HL-60/S4 (cell line): ENCODE results near the gene SHISA7.

Source experiments
- in situ Hi-C: fragments of 300-500 bp; cut with MboI; formaldehyde crosslinking; loops from 2 replicates; pipeline ENCODE4 v1.14.3; 2022; ENCODE audit warnings: low sequenced_read_pairs

SHISA7 gene

DNA sequence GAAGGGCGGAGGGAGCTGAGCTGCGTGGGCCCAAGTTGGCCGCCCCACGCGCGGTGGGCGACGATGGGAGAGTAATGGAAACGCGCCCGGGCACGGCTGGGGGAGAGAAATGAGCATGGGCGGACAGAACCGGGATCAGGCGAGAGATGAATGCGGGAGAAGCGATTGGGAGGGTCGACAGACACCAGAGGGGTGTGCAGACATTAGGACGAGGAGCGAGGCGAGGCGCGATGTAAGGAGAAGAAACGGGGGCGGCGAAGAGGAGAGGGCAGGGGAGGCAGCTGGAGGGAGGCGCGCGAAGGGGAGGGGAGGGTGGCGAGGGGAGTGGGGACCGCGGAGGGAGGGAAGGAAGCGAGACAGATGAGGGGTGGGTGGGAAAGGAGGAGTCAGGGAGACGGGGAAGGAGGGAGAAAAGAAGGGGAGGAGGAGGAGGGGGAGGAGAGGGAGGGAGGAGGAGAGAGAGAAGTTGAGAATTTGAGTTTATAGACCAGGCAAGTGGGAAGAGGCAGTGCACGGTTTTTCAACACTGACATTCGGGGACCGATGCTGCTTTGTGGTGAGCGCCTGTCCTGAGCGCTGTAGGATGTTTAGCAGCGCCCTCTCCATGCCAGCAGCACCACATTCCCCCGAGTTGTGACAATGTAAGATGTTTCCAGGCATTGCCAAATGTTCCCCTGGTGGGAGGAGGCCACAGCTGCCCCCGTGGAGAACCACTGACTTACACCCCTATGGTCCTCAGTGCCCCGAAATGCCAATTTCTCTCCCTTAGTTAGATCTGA, at the start of gene SHISA7:
Gene SHISA7 (minus strand): TSS at position 256 of the 779 bp plus-strand sequence. CDS start 437 bp downstream, outside the sequence.
- in situ Hi-C loops, result no loop called here

DNA sequence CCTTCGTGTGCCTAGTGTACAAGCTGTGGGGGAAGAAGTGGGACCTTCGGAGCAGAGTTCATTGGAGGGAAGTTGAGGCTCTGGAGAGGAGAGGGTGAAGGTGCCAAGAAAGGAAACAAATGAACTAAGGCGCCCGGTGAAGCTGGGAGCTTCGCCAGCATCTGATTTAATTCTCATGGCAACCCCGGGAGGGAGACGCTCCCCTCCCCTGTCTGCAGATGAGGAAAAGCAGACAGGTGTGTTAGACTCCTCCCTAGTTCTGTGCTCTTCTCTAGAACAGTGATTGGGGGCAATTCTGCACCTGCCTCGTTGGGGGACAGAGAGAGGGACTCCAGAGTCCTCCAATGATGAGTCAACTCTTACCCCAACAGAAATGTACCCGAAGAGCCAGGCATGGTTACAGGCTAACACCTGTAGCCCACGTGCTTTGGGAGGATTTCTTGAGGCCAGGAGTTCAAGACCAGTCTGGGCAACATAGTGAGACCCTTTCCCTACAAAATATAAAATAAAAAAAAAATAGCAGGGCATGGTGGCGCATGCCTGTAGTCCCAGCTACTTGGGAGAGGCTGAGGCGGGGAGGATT, 49.4 kb upstream of the SHISA7 start:
- in situ Hi-C loops, result no loop called here

DNA sequence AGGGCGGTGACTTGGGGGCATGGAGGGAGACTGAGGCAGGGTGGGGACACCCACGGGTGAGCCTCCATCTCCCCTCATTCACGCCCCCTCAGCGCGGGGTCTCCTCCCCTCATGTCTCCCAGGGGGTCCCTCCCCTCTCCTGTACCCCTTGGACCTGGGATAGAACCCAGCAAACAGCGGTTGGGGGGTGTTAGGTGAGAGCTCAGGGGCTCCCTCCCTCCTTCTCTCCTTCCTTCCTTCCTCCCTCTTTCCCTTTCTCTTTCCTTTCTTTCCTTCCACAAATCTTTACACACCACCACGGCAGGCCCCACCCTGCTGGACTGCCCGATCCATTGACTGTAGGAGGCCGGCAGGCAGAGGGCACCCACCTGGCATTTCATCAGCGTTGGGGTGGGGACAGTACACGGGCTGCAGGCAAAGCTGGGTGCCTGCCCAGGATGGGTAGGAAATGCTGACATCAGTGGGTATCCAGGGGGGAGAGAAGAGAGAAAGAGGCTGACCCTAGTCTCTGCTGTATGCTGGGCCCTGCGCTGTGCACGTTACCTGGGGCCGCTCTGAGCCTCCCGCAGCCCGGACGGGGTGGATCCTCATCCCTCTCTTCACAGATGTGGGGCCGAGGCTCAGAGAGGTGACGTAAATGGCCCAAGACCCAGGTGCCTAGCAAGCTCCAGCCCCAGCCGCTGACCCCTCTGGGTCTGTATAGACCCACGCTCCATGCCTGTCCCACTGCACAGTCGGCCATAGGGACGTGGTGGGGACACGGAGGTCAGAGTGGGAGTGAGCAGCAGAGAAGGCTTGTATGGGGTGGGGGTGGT, 48.7 kb upstream of the SHISA7 start:
- in situ Hi-C loops, result no loop called here

DNA sequence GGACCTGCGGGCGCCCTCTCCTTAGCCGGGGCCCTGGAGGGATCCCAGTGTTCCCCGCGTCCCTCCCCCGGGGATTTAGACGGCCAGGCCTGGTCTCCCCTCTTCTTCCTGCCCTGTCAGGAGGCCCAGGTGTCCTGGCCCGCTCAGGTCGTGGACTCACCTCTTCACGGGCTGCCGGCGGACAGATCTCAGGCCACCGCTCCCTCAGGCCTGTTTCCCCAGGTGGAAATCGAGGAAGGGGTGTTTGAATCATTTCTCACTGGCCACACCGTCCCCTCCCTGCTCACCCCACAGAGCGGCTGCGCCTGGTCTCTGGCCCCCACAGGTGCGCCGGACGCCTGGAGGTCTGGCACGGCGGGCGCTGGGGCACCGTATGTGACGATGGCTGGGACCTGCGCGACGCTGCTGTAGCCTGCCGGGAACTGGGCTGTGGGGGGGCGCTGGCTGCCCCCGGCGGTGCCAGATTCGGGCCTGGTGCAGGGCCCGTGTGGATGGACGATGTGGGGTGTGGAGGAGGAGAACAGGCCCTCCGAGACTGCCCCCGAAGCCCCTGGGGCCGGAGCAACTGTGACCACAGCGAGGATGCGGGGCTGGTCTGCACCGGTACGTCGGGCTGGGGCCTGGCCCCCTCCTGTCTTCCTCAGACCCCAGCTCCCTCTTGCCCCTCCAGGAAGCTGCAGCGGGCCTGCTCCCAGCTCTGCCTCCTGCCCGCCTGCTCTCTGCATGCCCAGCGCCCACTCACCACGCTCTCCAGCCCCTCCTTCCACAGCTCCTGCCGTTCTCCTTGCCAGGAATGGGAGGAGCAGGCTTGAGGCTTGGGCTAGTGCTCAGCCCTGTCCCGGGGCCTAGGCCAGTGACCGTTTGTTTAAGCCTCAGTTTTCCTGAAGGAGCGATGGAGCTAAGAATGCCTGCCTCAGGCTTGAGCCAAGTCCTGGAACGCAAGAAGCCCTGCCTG, 47.7 kb upstream of the SHISA7 start:
- in situ Hi-C loops, result no loop called here

DNA sequence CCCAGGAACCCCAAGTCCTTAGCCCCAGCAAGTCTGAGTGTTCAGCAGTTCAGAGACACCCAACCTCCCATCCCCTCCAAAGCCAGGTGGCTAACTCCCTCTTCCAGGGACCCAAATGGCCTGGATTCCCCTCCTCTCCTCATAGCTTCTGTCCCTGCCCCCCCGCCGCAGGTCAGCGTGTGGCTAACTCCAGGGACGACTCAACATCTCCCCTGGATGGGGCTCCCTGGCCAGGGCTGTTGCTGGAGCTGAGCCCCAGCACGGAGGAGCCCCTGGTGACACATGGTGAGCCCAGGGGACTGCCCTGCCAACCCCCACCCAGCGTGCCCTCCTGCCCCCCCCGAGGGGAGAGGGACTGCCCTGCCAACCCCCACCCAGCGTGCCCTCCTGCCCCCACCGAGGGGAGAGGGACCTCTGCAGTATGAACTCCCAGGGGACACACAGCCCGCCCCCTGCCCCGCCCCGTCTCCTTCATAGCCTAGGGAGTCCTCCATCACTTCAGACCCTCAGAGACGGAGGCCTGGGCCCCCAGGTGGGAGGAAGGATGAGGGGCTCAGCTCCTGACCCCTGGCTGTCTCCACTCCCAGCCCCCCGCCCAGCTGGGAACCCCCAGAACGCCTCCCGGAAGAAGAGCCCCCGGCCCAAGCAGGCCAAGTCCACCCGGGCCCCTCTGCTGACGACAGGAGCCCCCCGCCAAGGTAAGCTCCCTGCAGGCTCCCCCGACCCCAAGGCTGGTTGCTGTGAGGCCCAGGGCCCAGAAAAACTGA, 46.8 kb upstream of the SHISA7 start:
- in situ Hi-C loops, result no loop called here

DNA sequence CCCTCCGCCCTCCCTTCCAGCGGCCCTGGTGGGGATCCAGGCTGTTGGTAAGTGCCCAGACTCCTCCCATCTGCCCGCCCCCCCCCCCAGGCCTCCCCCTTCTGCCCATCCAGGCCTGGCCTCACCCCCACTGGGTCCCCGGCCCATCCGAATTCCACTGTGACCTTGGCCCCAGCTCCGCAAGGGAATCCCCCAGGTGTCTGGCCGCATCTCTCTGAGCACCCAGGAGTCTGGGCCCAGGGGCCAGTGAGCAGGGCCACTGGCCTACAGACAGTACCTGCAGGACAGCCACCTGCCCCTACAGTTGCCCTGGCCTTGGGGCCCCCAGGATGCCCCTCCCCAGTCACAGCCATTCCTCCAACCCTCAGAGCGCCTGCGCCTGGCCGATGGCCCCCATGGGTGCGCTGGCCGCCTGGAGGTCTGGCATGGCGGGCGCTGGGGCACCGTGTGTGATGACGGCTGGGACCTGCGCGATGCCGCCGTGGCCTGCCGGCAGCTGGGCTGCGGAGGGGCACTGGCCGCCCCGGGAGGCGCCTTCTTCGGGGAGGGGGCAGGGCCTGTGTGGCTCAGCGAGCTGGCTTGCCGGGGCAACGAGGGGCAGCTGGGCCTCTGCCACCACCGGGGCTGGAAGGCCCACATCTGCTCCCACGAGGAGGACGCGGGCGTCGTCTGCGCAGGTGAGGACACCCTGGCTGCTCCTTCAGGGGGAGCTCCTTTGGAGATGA, 46.0 kb upstream of the SHISA7 start:
- in situ Hi-C loops, result no loop called here

DNA sequence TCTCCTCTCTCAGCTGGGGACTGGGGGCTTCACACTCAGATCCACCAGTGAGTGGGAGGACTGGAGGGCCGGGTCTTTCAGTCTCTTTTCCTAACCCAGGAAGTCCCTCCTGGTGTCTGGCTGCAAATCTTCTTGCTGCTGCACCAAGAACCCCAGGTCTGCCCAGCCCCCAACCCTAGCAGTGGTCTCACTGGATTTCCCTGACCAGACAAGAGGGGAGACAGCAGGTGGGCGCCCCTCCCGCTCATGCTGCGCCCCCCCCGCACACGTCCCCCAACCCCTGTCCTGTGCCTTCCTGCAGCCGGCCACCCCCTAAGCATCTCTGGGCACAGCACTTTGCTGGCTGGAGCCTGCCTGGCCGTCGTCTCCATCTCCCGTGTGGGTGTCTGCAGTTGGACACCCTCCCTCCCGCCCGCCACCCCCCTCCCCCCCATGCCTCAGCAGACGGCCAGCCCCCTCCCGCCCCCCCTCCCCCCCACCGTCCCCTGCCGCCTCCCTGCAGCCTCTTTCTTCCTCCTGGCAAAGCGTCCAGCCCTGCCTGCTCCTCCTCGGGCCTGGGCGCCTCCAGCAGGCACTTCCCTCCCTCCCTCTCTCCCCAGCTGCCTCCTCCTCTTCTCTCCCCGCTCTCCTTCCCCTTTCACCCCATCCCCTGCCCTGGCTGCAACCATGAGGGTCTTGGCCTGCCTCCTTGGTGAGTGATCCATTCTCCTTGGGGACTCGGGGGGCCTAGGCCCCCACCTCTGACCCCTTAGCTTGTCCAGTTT, 45.0 kb upstream of the SHISA7 start, which contains the start of gene SSC5D:
Gene SSC5D (plus strand): TSS at position 513 of the 764 bp plus-strand sequence. CDS start 154 bp downstream, at position 667.
- in situ Hi-C loops, result no loop called here

DNA sequence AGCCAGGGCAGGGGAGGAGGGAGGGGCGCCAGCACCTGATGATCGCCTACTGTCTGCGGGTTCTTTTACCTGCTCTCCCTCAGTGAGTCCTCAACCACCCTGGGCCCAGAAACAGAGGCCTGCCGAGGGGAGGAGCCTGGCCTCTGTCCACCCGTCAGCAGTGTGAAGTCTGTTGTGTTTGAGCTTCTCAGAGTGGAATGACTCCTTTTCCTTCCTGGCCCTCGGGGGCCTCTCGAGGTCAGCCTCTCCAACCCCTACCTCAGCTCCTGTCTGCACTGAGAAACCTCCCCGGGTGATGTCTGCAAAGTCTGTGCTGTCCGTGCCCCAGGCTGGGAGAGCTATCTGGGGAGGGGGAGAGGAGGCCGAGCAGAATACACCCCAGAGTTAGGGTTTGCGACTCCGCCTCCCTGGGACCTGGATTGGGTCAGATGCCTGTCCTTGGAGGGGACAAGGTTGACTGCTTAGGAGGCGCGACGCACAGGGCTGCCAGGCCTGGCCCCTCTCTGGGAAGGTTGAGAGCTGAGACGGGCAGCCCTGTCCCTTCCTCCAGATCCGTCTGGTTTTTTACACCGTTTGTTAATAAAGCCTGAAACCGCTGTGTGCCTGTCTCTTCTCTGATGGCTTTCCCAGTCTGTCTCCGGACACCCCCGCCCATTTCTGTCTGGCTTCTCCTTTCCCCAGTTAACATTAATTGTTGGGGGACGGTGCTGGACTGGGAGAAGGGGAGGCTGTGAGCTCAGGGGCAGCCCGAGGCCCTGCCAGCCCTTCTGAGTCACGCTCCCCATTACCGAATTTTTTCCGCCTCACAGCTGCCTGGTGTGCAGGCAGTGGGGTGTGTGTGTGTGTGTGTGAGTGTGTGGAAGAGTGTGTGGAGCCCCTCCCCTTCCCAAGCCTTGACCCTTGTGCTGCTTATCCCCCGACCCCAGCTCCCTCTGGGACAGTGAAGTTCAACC, 44.1 kb upstream of the SHISA7 start:
- in situ Hi-C loops, result no loop called here

DNA sequence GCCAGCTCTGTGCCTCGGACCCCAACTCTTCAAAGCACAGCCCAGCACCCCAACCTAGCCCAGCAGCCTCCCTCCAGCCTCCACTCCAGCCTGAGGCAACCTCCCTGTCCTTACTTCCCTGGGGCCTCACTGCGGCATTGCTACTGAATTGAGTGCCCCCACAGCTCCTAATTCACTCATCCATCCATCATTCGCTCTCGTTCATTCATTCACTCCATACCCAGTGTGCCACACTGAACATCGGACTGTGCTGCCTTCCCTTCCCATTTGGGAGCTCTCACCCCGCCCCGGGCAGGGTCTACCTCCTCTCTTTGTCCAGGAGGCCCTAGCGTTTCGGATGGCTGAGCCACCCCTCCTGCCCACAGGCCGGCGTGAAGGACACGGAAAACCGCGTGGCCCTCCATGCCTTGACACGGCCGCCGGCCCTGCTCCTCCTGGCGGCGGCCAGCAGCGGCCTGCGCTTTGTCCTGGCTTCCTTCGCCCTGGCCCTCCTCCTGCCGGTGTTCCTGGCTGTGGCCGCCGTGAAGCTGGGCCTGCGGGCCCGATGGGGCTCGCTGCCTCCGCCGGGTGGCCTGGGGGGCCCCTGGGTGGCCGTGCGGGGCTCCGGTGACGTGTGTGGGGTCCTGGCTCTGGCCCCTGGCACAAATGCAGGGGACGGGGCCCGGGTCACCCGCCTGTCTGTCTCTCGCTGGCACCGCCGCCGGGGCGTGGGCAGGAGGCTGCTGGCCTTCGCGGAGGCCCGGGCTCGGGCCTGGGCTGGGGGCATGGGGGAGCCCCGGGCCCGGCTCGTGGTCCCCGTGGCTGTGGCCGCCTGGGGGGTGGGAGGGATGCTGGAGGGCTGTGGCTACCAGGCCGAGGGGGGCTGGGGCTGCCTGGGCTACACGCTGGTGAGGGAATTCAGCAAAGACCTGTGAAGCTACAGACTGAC, 43.2 kb upstream of the SHISA7 start:
- in situ Hi-C loops, result no loop called here

DNA sequence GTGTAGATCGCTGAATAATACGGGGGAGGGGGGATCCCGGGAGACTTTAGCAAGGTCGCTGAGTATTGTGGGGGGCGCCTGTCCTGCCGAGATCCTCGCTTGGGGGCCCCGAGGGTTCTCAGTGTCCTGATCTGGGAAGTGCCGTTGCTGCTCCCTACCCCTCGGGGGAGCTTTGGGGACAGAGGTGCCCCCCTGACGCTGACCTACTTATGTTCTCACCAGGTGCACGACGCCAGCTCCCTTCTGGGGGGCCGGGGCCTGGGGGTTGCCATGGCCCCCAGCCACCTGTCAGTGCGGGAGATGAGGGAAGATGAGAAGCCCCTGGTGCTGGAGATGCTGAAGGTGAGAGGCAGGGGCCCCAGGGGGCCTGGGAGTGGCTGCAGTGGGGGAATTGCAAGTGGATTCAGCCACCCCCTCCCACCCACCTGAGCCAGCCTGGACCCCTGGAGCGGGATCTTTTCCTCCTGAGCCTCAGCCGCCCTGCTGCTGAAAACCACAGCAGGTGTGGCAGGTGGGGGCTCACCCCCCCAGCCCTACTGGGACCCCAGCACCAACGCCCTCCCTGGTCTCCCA, 42.4 kb upstream of the SHISA7 start:
- in situ Hi-C loops, result no loop called here

DNA sequence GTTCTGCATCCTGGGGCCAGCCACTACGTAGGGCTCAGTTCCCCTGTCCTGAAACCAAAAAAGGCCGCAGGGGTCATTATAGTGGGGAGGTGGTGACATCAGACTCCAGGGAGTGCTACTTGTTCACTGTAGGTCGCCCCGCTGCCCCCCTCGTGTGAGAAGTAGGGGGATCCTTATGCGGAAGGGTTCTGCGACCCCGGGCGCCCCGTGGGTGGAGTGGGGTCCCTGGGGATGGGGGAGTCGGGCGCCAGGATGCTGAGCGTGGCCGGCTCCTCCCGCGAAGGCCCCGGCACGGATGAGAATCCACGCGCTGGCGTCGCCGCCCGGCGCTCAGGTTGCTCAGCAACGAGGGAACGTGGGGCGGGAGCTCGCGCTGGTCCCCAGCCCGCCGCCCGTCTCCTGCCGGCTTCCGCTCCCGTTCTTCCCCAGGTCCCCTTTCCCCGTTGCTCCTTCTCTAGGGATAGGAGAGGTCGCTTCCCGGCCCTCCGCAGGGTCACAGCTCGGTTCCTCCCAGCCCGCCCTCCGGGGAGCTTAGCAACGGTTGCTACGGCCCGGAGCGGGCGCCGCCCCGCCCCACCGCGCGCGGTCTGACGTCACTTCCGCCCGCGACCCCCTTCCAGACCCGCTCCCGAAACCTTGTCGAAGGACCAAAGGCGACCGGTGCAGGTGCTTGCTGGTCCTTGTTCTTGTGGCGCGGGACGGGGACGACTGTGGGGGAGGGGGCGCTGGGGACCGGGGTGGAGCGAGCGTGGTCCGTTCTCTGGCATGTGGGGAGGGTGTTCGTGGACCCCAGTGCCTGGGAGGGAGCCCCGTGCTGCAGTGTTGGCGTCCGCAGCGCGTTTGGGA, 41.7 kb upstream of the SHISA7 start, which contains the start of gene NAT14:
Gene NAT14 (plus strand): TSS at position 596 of the 846 bp plus-strand sequence. CDS start 521 bp downstream, outside the sequence.
- in situ Hi-C loops, result no loop called here

DNA sequence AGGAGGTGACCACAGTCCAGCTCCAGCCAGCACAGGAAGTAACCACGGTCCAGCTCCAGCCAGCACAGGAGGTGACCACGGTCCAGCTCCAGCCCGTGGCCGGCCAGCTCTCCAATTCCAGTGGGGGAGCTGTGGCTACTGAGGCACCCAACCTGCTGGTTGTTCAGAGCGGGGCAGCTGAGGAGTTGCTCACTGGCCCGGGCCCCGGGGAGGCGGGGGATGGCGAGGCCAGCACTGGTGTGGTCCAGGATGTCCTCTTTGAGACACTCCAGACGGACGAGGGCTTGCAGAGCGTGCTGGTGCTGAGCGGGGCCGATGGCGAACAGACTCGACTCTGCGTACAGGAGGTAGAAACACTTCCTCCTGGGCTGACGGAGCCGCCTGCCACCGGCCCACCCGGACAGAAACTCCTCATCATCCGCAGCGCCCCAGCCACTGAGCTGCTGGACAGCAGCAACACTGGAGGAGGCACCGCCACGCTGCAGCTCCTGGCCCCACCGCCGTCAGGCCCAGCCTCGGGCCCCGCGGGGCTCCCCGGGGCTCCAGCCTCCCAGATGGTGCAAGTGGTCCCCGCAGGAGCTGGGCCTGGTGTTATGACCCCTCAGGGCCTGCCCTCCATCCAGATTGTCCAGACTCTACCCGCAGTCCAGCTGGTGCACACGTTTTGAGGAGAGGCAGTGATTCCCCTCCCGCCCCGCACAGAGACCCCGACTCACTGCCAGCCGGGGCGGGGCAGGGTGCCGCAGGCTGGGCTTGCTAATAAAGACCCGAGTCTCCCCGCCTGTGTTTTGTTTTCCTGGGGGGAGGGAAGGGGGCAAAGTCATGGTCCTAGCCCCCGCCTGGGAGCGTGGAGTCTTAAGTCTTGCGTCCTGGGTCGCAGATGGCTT, 40.8 kb upstream of the SHISA7 start:
- in situ Hi-C loops, result no loop called here

DNA sequence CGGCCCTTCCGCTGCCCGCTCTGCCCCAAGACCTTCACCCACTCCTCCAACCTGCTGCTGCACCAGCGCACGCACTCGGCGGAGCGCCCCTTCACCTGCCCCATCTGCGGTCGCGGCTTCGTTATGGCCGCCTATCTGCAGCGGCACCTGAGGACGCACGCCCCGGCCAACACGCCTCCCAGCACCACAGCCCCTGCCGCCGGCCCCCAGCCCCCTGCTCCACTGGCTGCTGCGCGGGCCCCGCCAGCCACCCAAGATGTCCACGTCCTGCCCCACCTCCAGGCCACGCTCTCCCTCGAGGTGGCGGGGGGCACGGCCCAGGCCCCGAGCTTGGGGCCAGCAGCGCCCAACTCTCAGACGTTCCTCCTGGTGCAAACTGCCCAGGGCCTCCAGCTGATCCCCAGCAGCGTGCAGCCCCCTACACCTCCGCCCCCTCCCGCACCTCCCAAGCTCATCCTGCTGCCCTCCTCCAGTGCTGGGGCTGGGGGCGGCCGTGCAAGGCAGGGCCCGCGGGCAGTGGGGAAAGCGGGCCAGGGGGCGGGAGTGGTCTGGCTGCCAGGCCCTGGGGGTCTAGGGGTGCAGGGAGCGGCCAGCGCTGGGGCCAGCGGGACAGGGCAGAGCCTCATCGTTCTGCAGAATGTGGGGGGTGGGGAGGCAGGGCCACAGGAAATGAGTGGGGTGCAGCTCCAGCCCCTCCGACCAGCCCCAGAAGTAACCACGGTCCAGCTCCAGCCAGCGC, 40.0 kb upstream of the SHISA7 start:
- in situ Hi-C loops, result no loop called here
